HEK293 (cell line): Measurements from ENCODE around the gene MARK3.

Experiments used
- CTCF ChIA-PET: fragments of 350-600 bp; formaldehyde crosslinking; extraction: SDS; loops from one replicate; lab custom pipeline; 2021; ENCODE audit warnings: antibody characterized with exemption; lab: Yijun Ruan, JAX
- POLR2A ChIA-PET: fragments of 300-600 bp; formaldehyde crosslinking; extraction: SDS; loops from one replicate; lab custom pipeline; 2020; ENCODE audit warnings: antibody characterized with exemption, inconsistent platforms; lab: Yijun Ruan, JAX
- H3K27ac ChIP-seq: fragments of 200-500 bp; sonication (Bioruptor generic); 2 replicates; pipeline ENCODE4 v1.5.1; 2014; ENCODE audit warnings: low read depth, low read length, control low read depth, inconsistent platforms; ENCODE audit errors: extremely low read depth
- H3K36me3 ChIP-seq, 2 experiments: fragments of 200-500 bp in 1 of 2; sonication (Bioruptor generic) in 1 of 2; 1 replicate in 1 of 2; 2 replicates in 1 of 2; pipeline ENCODE4 v1.5.1; 2014 to 2017; ENCODE audit warnings: inconsistent platforms in 2 of 2, low read length in 2 of 2; ENCODE audit not compliant: control insufficient read depth in 2 of 2, insufficient read depth in 1 of 2
- H3K4me1 ChIP-seq: fragments of 200-500 bp; sonication (Bioruptor generic); 2 replicates; pipeline ENCODE4 v1.5.1; 2014; ENCODE audit warnings: mild to moderate bottlenecking, low read length, inconsistent platforms; ENCODE audit not compliant: control insufficient read depth, insufficient read depth
- H3K4me3 ChIP-seq: 2 replicates; pipeline ENCODE4 v1.5.1; 2011; ENCODE audit warnings: low read depth, mild to moderate bottlenecking, control low read depth, low read length, moderate library complexity
- H3K9me3 ChIP-seq: fragments of 200-500 bp; sonication (Bioruptor generic); 2 replicates; pipeline ENCODE4 v1.5.1; 2014; ENCODE audit warnings: low read depth, low read length, inconsistent platforms; ENCODE audit not compliant: control insufficient read depth, insufficient read depth
- BCL11B ChIP-seq: fragments of 450-650 bp; formaldehyde crosslinking; IDR thresholded peaks from 2 replicates; pipeline ENCODE4 v1.5.1; 2016; ENCODE audit warnings: low read depth, missing biosample characterization, missing genetic modification characterization
- HOXC10 ChIP-seq: sonication (generic); formaldehyde crosslinking; IDR thresholded peaks from 2 replicates; pipeline ENCODE4 v1.8.1; 2023; ENCODE audit warnings: mild to moderate bottlenecking, missing genetic modification reagents
- KLF10 ChIP-seq: fragments of 450-650 bp; IDR thresholded peaks from 2 replicates; pipeline ENCODE4 v1.5.1; 2018; ENCODE audit warnings: missing biosample characterization, mild to moderate bottlenecking, missing genetic modification characterization
- KLF8 ChIP-seq: fragments of 450-650 bp; formaldehyde crosslinking; IDR thresholded peaks from 2 replicates; pipeline ENCODE4 v1.5.1; 2016; ENCODE audit warnings: missing biosample characterization, missing genetic modification characterization
- TRIM28 ChIP-seq: IDR thresholded peaks from 2 replicates; pipeline ENCODE4 v1.6.1; 2011; ENCODE audit warnings: low read length, control low read depth, borderline replicate concordance
- ZNF10 ChIP-seq: fragments of 450-650 bp; formaldehyde crosslinking; IDR thresholded peaks from 2 replicates; pipeline ENCODE4 v1.5.1; 2017; ENCODE audit warnings: missing biosample characterization, missing genetic modification characterization
- ZNF292 ChIP-seq: fragments of 450-650 bp; formaldehyde crosslinking; IDR thresholded peaks from 2 replicates; pipeline ENCODE4 v1.5.1; 2016; ENCODE audit warnings: low read depth, missing biosample characterization, missing genetic modification characterization, borderline replicate concordance
- ZNF324 ChIP-seq: fragments of 450-650 bp; formaldehyde crosslinking; IDR thresholded peaks from 2 replicates; pipeline ENCODE4 v1.5.1; 2016; ENCODE audit warnings: missing biosample characterization, missing genetic modification characterization
- ZNF37A ChIP-seq: fragments of 450-650 bp; IDR thresholded peaks from 2 replicates; pipeline ENCODE4 v1.5.1; 2018; ENCODE audit warnings: missing biosample characterization, missing genetic modification characterization
- ZNF48 ChIP-seq: fragments of 450-650 bp; formaldehyde crosslinking; IDR thresholded peaks from 2 replicates; pipeline ENCODE4 v1.5.1; 2016; ENCODE audit warnings: missing biosample characterization, missing genetic modification characterization
- ZNF518A ChIP-seq: fragments of 450-650 bp; formaldehyde crosslinking; conservative IDR thresholded peaks from 2 replicates; pipeline ENCODE4 v1.5.1; 2016; ENCODE audit warnings: low read depth, missing biosample characterization, missing genetic modification characterization
- ZNF654 ChIP-seq: fragments of 450-650 bp; formaldehyde crosslinking; IDR thresholded peaks from 2 replicates; pipeline ENCODE4 v1.5.1; 2016; ENCODE audit warnings: low read depth, missing biosample characterization, missing genetic modification characterization
- ZNF677 ChIP-seq: fragments of 450-650 bp; IDR thresholded peaks from 2 replicates; pipeline ENCODE4 v1.5.0; 2018; ENCODE audit warnings: missing biosample characterization, mild to moderate bottlenecking, missing genetic modification characterization, moderate library complexity
- ZNF843 ChIP-seq: fragments of 450-650 bp; formaldehyde crosslinking; IDR thresholded peaks from 2 replicates; pipeline ENCODE4 v1.5.1; 2016; ENCODE audit warnings: missing biosample characterization, missing genetic modification characterization
- ZSCAN16 ChIP-seq: fragments of 450-650 bp; formaldehyde crosslinking; IDR thresholded peaks from 2 replicates; pipeline ENCODE4 v1.5.1; 2016; ENCODE audit warnings: missing biosample characterization, missing genetic modification characterization
- TF ChIP-seq, protein P1 (sequence below): fragments of 450-650 bp; formaldehyde crosslinking; IDR thresholded peaks from 2 replicates; pipeline ENCODE4 v1.5.1; 2016; ENCODE audit warnings: missing biosample characterization, missing genetic modification characterization

MARK3 gene

GRCh38 chr14:103485504-103485903 is 100.3 kb downstream of the MARK3 start:
- no peaks in the 10 kb centered on the region for H3K4me1 ChIP-seq
- H3K4me3 ChIP-seq = no peak overlapping the region
- no peak for TF ChIP-seq TRIM28
- H3K9me3 ChIP-seq = no peaks in the 10 kb centered on the region
- CTCF ChIA-PET = no interaction called here
- H3K27ac ChIP-seq = no peak overlapping the region
- H3K36me3 ChIP-seq = peaks cover 39 to 54% of the 10 kb centered on the region in 2 experiments
- POLR2A ChIA-PET = no interaction called here

DNA sequence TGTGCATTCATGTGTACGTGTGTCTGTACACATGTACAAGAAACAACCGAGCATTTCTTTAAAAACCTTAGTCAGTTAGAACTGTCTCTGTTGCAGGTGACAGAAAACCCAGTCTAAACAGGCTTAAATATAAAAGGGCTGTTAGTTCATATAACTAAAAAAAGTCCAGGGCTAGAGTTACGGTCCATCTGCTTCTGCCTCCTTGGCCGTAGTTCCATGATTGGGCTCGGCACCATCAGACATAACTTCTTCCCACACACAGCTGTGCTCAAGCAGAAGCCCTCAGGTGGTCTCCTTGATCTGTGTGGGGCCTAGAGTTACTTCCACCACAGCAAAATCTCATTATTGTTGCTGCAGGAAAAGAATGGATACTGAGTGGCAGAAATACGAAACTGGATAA is 102.9 kb downstream of the MARK3 start:
- POLR2A ChIA-PET = no interaction called here
- no peaks in the 10 kb centered on the region for H3K9me3 ChIP-seq
- TF ChIP-seq KLF8 (tag by site-specific recombination) (no peak), ZNF10 (tag by site-specific recombination) (no peak), ZNF654 (tag by site-specific recombination) (no peak), KLF10 (tag by site-specific recombination) (no peak), ZNF48 (tag by site-specific recombination) (no peak), BCL11B (tag by site-specific recombination) (no peak), ZNF324 (tag by site-specific recombination) (no peak), ZSCAN16 (no peak), ZNF37A (tag by site-specific recombination) (no peak), ZNF292 (tag by site-specific recombination) (no peak), ZNF843 (tag by site-specific recombination) (no peak), ZNF677 (tag by site-specific recombination) (no peak), ZNF518A (no peak), HOXC10 (no peak)
- TF ChIP-seq, protein P1, sequence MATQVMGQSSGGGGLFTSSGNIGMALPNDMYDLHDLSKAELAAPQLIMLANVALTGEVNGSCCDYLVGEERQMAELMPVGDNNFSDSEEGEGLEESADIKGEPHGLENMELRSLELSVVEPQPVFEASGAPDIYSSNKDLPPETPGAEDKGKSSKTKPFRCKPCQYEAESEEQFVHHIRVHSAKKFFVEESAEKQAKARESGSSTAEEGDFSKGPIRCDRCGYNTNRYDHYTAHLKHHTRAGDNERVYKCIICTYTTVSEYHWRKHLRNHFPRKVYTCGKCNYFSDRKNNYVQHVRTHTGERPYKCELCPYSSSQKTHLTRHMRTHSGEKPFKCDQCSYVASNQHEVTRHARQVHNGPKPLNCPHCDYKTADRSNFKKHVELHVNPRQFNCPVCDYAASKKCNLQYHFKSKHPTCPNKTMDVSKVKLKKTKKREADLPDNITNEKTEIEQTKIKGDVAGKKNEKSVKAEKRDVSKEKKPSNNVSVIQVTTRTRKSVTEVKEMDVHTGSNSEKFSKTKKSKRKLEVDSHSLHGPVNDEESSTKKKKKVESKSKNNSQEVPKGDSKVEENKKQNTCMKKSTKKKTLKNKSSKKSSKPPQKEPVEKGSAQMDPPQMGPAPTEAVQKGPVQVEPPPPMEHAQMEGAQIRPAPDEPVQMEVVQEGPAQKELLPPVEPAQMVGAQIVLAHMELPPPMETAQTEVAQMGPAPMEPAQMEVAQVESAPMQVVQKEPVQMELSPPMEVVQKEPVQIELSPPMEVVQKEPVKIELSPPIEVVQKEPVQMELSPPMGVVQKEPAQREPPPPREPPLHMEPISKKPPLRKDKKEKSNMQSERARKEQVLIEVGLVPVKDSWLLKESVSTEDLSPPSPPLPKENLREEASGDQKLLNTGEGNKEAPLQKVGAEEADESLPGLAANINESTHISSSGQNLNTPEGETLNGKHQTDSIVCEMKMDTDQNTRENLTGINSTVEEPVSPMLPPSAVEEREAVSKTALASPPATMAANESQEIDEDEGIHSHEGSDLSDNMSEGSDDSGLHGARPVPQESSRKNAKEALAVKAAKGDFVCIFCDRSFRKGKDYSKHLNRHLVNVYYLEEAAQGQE (tag by site-specific recombination) = no peak
- TF ChIP-seq, all 188 proteins: peak for 0
- CTCF ChIA-PET = interaction anchor here (2.4 kb wide), 1 partner anchor 12 kb away, joined by 15 read pairs; no protein-coding TSS in a partner anchor
- Histone ChIP-seq H3K27ac (no peak overlapping the region), H3K36me3 (peaks cover 31 to 57% of the 10 kb centered on the region in 2 experiments), H3K4me1 (no peaks in the 10 kb centered on the region), H3K4me3 (no peak overlapping the region)
